ENCODE results near the gene NTF4.

DNA sequence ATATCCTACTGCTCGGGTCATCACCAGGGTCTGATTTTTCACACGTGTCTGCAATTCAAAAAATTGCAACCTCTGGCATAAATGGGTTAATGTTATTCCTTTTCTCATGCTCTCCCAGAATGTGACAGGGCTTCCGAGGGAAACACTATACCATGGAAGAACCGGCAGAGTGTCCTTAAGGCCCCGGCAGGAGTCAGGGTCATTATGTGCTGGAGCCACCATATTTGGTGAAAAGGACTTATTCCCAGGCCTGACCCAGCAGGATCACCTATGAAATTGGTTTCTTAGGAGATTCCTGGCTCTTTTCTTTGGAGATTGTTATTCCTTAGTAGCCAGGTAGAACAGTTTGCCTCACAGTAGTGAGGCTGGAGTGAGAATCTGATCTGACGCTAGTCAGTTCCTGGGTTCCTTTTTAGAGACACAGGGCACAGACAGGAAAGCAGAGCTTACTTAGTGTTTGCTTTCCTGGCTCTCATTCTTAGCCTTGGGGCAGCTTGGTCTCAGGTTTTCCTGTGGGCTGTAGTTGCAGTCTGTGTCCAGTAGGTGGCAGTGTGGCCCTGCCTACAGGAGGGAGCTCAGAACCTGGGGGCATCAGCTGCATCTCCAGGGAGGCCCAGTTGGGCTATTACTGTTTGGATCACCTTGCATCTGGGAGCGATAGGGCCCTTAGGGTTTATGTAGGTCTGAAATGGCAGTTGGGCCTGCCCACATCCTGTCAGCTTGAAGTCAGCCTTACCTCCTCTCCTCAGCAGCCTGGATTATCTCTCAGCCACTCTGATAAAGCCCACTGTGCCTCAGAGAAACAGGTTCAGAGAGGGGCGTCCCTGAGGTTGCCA, 33.1 kb upstream of the NTF4 start:
- TF ChIP-seq, protein P1, sequence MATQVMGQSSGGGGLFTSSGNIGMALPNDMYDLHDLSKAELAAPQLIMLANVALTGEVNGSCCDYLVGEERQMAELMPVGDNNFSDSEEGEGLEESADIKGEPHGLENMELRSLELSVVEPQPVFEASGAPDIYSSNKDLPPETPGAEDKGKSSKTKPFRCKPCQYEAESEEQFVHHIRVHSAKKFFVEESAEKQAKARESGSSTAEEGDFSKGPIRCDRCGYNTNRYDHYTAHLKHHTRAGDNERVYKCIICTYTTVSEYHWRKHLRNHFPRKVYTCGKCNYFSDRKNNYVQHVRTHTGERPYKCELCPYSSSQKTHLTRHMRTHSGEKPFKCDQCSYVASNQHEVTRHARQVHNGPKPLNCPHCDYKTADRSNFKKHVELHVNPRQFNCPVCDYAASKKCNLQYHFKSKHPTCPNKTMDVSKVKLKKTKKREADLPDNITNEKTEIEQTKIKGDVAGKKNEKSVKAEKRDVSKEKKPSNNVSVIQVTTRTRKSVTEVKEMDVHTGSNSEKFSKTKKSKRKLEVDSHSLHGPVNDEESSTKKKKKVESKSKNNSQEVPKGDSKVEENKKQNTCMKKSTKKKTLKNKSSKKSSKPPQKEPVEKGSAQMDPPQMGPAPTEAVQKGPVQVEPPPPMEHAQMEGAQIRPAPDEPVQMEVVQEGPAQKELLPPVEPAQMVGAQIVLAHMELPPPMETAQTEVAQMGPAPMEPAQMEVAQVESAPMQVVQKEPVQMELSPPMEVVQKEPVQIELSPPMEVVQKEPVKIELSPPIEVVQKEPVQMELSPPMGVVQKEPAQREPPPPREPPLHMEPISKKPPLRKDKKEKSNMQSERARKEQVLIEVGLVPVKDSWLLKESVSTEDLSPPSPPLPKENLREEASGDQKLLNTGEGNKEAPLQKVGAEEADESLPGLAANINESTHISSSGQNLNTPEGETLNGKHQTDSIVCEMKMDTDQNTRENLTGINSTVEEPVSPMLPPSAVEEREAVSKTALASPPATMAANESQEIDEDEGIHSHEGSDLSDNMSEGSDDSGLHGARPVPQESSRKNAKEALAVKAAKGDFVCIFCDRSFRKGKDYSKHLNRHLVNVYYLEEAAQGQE (IDR thresholded peaks at IDR 0.05; ENCODE audit: insufficient replicate concordance, low read depth): no peak
- TF ChIP-seq POLR2AphosphoS5 (IDR thresholded peaks at IDR 0.05; ENCODE audit: low read depth): no peak
